Measurements from ENCODE around the gene USP32. TPM values are rescaled to one million over a fixed set of nuclear protein-coding genes. Genes with fewer than 3 reads are reported as not detected.
"Not testable (repeated sequence)": the region's sequence is repeated elsewhere in the genome, so short reads cannot be mapped to it uniquely, and the experiment has no call there.

USP32 gene
- polyA plus RNA-seq, 4 donors = 10.3 to 21.9 (median 15.1) TPM

DNA sequence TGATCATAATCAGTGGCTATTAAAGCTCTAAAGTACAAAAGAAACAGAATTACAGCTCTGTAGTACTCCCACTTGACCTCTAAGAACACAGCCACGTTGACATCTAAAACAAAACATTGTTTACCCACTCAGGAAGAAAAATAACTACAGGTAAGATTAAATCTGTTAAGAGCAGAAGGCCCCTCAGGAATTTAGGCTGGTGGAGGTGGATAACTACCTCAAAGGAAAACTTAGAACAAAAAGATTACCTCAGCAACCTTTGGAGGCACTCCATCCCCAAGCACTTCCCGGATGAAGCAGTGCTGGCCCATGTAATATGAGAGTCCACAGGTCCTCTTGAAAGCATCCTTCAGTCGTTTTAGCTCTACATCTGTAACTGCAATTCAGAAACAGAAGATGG lies 46.7 kb downstream of the USP32 start:
- no peaks in the 10 kb centered on the region for H3K27me3 ChIP-seq (ENCODE audit: control insufficient read depth in 3 of 3, insufficient read depth in 3 of 3, low read length in 3 of 3)
- 66 to 71% (median 70%) methylated on average over 3 of the region's 3 CpGs for WGBS, 3 donors
- no peak overlapping the region for H3K4me3 ChIP-seq (ENCODE audit: low read depth in 1 of 3, low read length in 3 of 3)
- no peaks in the 10 kb centered on the region for H3K9me3 ChIP-seq (ENCODE audit: control insufficient read depth in 2 of 2, insufficient read depth in 1 of 2, low read depth in 1 of 2, low read length in 1 of 2)
- DNase-seq = no peak
- peaks cover 0 to 17% (median 3%) of the 10 kb centered on the region in 3 donors for H3K36me3 ChIP-seq (ENCODE audit: control insufficient read depth in 3 of 3, insufficient read depth in 2 of 3, low read depth in 1 of 3, low read length in 3 of 3)
- FAIRE-seq = no peak
- H3K4me1 ChIP-seq (ENCODE audit: control insufficient read depth in 3 of 3, insufficient read depth in 2 of 3, low read depth in 1 of 3, low read length in 2 of 3) = no peaks in the 10 kb centered on the region
- no peak overlapping the region for H3K27ac ChIP-seq (ENCODE audit: low read depth in 1 of 3, low read length in 2 of 3)

DNA sequence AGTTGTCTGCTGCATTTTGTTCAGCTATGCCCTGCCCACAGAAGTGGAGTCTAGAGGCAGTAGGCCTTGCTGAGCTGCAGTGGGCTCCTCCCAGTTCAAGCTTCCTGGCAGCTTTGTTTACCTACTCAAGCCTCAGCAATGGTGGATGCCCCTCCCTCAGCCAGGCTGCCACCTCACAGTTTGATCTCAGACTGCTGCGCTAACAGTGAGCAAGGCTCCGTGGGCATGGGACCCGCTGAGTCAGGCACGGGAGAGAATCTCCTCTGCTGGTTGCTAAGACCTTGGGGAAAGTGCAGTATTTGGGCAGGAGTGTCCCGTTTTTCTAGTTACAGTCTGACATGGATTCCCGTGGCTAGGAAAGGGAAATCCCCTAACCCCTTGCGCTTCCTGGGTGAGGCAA lies 49.4 kb downstream of the USP32 start:
- H3K27me3 ChIP-seq (ENCODE audit: control insufficient read depth in 3 of 3, insufficient read depth in 3 of 3, low read length in 3 of 3); H3K9me3 ChIP-seq (ENCODE audit: control insufficient read depth in 2 of 2, insufficient read depth in 1 of 2, low read depth in 1 of 2, low read length in 1 of 2); FAIRE-seq; H3K4me3 ChIP-seq (ENCODE audit: low read depth in 1 of 3, low read length in 3 of 3); H3K4me1 ChIP-seq (ENCODE audit: control insufficient read depth in 3 of 3, insufficient read depth in 2 of 3, low read depth in 1 of 3, low read length in 2 of 3); H3K27ac ChIP-seq (ENCODE audit: low read depth in 1 of 3, low read length in 2 of 3); DNase-seq: not testable (repeated sequence)
- H3K36me3 ChIP-seq (ENCODE audit: control insufficient read depth in 3 of 3, insufficient read depth in 2 of 3, low read depth in 1 of 3, low read length in 3 of 3) = peaks cover 0 to 27% (median 3%) of the 10 kb centered on the region in 3 donors
- WGBS, 3 donors = 85 to 90% (median 86%) methylated on average over 7 of the region's 7 CpGs

DNA sequence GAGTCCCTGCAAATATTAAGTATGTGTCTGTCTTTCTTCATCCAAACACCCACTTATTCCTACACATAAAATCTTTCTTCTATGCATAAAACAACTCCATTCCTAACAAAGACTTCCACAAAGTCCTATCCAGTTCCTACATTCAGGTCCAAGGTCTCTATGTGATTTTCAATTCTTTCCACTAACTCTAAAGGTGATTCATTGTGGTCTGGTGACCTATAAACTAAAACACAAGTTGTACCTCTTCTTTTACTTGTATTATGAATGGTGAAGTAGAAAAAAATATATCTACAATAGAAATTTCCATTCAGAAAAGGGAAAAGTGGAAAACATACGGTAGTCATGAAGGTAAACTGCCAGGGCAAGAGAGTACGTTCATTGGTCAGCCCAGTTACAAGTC lies 56.6 kb downstream of the USP32 start:
- Histone ChIP-seq H3K4me3 (ENCODE audit: low read depth in 1 of 3, low read length in 3 of 3) (no peak overlapping the region), H3K9me3 (ENCODE audit: control insufficient read depth in 2 of 2, insufficient read depth in 1 of 2, low read depth in 1 of 2, low read length in 1 of 2) (no peaks in the 10 kb centered on the region), H3K27ac (ENCODE audit: low read depth in 1 of 3, low read length in 2 of 3) (no peak overlapping the region), H3K36me3 (ENCODE audit: control insufficient read depth in 3 of 3, insufficient read depth in 2 of 3, low read depth in 1 of 3, low read length in 3 of 3) (peaks cover 0 to 17% (median 0%) of the 10 kb centered on the region in 3 donors), H3K4me1 (ENCODE audit: control insufficient read depth in 3 of 3, insufficient read depth in 2 of 3, low read depth in 1 of 3, low read length in 2 of 3) (no peaks in the 10 kb centered on the region), H3K27me3 (ENCODE audit: control insufficient read depth in 3 of 3, insufficient read depth in 3 of 3, low read length in 3 of 3) (no peaks in the 10 kb centered on the region)
- WGBS, 3 donors = 91 to 93% (median 91%) methylated on average over 2 of the region's 2 CpGs
- DNase-seq = no peak
- no peak for FAIRE-seq

DNA sequence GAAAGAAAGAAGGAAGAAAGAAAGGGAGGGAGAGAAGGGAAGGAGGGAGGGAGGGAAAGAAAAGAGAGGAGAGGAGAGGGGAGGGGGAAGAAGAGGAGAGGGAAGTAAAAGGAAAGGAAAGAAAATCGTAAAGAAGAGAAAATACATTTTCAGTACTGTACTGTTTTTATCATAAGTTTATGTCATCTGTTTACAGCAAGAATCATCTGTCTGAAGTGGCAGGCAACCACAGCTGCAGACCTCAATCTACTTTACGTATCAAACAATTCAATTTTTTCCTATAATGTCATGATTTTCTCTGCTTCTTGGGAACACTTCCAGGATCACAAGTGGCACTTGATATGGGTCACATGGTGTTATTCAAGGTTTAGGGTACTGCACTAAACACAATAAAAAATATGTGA lies 58.3 kb downstream of the USP32 start:
- peaks cover 0 to 2% of the 10 kb centered on the region in 2 donors for H3K9me3 ChIP-seq (ENCODE audit: control insufficient read depth in 2 of 2, insufficient read depth in 1 of 2, low read depth in 1 of 2, low read length in 1 of 2)
- H3K4me1 ChIP-seq (ENCODE audit: control insufficient read depth in 3 of 3, insufficient read depth in 2 of 3, low read depth in 1 of 3, low read length in 2 of 3) = no peaks in the 10 kb centered on the region
- peaks cover 0 to 20% (median 0%) of the 10 kb centered on the region in 3 donors for H3K36me3 ChIP-seq (ENCODE audit: control insufficient read depth in 3 of 3, insufficient read depth in 2 of 3, low read depth in 1 of 3, low read length in 3 of 3)
- 45 to 75% (median 72%) methylated on average over 2 of the region's 2 CpGs for WGBS, 3 donors
- no peak for FAIRE-seq
- no peaks in the 10 kb centered on the region for H3K27me3 ChIP-seq (ENCODE audit: control insufficient read depth in 3 of 3, insufficient read depth in 3 of 3, low read length in 3 of 3)
- H3K4me3 ChIP-seq (ENCODE audit: low read depth in 1 of 3, low read length in 3 of 3) = no peak overlapping the region
- H3K27ac ChIP-seq (ENCODE audit: low read depth in 1 of 3, low read length in 2 of 3) = no peak overlapping the region
- no peak for DNase-seq

DNA sequence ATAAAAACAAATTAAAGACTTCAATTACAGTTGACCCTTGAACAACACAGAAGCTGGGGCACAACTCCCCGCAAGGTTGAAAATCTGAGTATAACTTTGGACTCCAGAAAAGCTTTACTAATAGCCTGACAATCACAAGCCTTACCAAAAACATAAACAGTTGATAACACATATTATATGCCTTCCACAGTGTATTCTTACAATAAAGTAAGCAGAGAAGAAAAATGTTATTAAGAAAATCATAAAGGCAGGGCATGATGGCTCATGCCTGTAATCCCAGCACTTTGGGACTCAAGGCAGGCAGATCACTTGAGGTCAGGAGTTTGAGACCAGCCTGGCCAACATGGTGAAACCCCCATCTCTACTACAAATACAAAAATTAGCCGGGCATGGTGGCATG lies 58.9 kb downstream of the USP32 start:
- not testable (repeated sequence) for H3K9me3 ChIP-seq (ENCODE audit: control insufficient read depth in 2 of 2, insufficient read depth in 1 of 2, low read depth in 1 of 2, low read length in 1 of 2); H3K4me1 ChIP-seq (ENCODE audit: control insufficient read depth in 3 of 3, insufficient read depth in 2 of 3, low read depth in 1 of 3, low read length in 2 of 3); DNase-seq; H3K27me3 ChIP-seq (ENCODE audit: control insufficient read depth in 3 of 3, insufficient read depth in 3 of 3, low read length in 3 of 3); FAIRE-seq; H3K4me3 ChIP-seq (ENCODE audit: low read depth in 1 of 3, low read length in 3 of 3); H3K27ac ChIP-seq (ENCODE audit: low read depth in 1 of 3, low read length in 2 of 3)
- peaks cover 0 to 20% (median 0%) of the 10 kb centered on the region in 3 donors for H3K36me3 ChIP-seq (ENCODE audit: control insufficient read depth in 3 of 3, insufficient read depth in 2 of 3, low read depth in 1 of 3, low read length in 3 of 3)
- 57 to 70% (median 58%) methylated on average over 2 of the region's 2 CpGs for WGBS, 3 donors

DNA sequence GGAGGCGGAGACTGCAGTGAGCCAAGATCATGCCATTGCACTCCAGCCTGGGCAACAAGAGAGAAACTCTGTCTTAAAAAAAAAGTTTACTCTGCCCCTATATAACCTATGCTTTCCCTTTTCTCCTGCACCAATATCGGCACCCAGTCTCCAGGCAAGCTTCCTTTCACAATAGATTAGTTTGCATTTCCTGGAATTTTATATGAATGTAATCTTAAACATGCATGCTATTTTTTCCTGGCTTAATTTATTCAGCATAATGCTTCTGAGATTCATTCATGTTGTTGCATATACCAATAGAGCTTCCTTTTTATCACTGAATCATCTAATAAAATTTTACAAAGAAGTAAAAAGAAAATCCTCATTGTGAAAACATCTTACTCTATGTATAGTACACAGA lies 59.4 kb downstream of the USP32 start:
- FAIRE-seq = no peak
- 76 to 81% (median 80%) methylated on average over 2 of the region's 2 CpGs for WGBS, 3 donors

DNA sequence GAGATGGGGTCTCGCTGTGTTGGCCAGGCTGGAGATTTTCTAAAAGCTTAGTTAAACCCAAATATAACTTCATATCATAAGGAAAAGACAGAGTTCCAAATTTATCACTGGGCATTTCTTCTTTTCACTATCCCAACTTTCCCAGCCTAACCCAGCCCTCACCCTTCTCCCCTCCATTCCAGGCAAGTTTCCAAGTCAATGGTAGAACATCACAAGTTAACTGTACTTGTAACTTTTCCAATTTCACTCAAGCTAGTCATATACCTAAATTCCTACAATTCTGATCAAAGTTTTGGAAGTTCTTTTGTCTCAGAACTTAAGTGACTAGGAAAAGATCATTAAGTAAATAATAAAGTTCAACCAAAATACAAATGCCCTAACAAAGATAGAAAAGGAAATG lies 61.2 kb downstream of the USP32 start:
- Histone ChIP-seq H3K4me3 (ENCODE audit: low read depth in 1 of 3, low read length in 3 of 3) (no peak overlapping the region), H3K27ac (ENCODE audit: low read depth in 1 of 3, low read length in 2 of 3) (no peak overlapping the region), H3K36me3 (ENCODE audit: control insufficient read depth in 3 of 3, insufficient read depth in 2 of 3, low read depth in 1 of 3, low read length in 3 of 3) (peaks cover 0 to 23% (median 0%) of the 10 kb centered on the region in 3 donors), H3K27me3 (ENCODE audit: control insufficient read depth in 3 of 3, insufficient read depth in 3 of 3, low read length in 3 of 3) (no peaks in the 10 kb centered on the region), H3K9me3 (ENCODE audit: control insufficient read depth in 2 of 2, insufficient read depth in 1 of 2, low read depth in 1 of 2, low read length in 1 of 2) (peaks cover 0 to 9% of the 10 kb centered on the region in 2 donors), H3K4me1 (ENCODE audit: control insufficient read depth in 3 of 3, insufficient read depth in 2 of 3, low read depth in 1 of 3, low read length in 2 of 3) (peaks cover 0 to 1% (median 0%) of the 10 kb centered on the region in 3 donors)
- WGBS, 3 donors = 92 to 97% (median 95%) methylated on average over 1 of the region's 1 CpG
- FAIRE-seq (no peak), DNase-seq (no peak)

More for the DNA sequence above, 59.4 kb downstream of the USP32 start:
- Histone ChIP-seq H3K27ac (ENCODE audit: low read depth in 1 of 3, low read length in 2 of 3) (no peak overlapping the region), H3K4me3 (ENCODE audit: low read depth in 1 of 3, low read length in 3 of 3) (no peak overlapping the region), H3K27me3 (ENCODE audit: control insufficient read depth in 3 of 3, insufficient read depth in 3 of 3, low read length in 3 of 3) (no peaks in the 10 kb centered on the region), H3K36me3 (ENCODE audit: control insufficient read depth in 3 of 3, insufficient read depth in 2 of 3, low read depth in 1 of 3, low read length in 3 of 3) (peaks cover 0 to 20% (median 0%) of the 10 kb centered on the region in 3 donors), H3K9me3 (ENCODE audit: control insufficient read depth in 2 of 2, insufficient read depth in 1 of 2, low read depth in 1 of 2, low read length in 1 of 2) (peaks cover 0 to 9% of the 10 kb centered on the region in 2 donors), H3K4me1 (ENCODE audit: control insufficient read depth in 3 of 3, insufficient read depth in 2 of 3, low read depth in 1 of 3, low read length in 2 of 3) (no peaks in the 10 kb centered on the region)
- no peak for DNase-seq

DNA sequence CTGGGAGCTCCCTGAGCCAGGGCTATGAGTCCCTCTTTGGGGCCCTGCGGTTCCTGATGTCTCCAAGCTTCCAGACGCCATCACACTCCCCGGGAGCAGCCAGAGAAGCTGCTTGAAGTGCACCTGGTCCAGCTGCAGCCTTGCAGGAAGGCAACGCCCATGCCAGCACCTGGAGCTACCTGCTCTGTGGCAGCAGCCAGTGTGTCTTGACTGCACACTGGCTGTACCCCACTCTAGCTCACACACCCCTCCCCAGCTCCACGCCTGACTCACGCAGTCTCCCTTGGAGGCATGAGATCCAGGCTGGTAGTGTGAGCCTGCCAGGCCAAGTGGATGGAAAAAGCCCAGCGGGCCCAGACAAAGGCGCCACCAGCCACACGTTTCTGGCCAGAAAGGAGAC lies 63.3 kb downstream of the USP32 start:
- H3K36me3 ChIP-seq (ENCODE audit: control insufficient read depth in 3 of 3, insufficient read depth in 2 of 3, low read depth in 1 of 3, low read length in 3 of 3) = peaks cover 0 to 28% (median 0%) of the 10 kb centered on the region in 3 donors
- H3K9me3 ChIP-seq (ENCODE audit: control insufficient read depth in 2 of 2, insufficient read depth in 1 of 2, low read depth in 1 of 2, low read length in 1 of 2) = peaks cover 0 to 9% of the 10 kb centered on the region in 2 donors
- FAIRE-seq = no peak
- no peak overlapping the region for H3K4me3 ChIP-seq (ENCODE audit: low read depth in 1 of 3, low read length in 3 of 3)
- H3K4me1 ChIP-seq (ENCODE audit: control insufficient read depth in 3 of 3, insufficient read depth in 2 of 3, low read depth in 1 of 3, low read length in 2 of 3) = peaks cover 0 to 1% (median 0%) of the 10 kb centered on the region in 3 donors
- no peaks in the 10 kb centered on the region for H3K27me3 ChIP-seq (ENCODE audit: control insufficient read depth in 3 of 3, insufficient read depth in 3 of 3, low read length in 3 of 3)
- DNase-seq = no peak
- H3K27ac ChIP-seq (ENCODE audit: low read depth in 1 of 3, low read length in 2 of 3) = no peak overlapping the region
- WGBS, 3 donors = 68 to 88% (median 79%) methylated on average over 9 of the region's 9 CpGs

DNA sequence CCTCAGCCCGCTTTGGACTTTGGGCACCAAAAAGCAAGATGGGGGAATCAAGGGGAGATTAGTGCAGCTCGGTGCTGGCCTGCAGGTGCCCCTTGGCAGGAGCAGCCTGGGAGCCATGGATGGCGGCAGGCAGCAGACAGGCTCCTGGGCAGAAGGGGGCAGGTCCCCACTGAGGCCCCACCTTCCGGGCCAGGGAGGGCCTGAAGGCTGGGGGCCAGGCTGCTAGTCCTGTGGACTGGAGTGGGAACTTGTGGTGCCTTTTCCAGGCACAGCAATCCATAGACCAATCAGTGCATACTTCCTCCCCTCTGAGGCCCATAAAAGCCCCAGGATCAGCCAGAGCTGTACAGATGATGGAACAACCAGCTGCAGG lies 64.0 kb downstream of the USP32 start:
- 87 to 94% (median 93%) methylated on average over 4 of the region's 4 CpGs for WGBS, 3 donors
- Histone ChIP-seq H3K36me3 (ENCODE audit: control insufficient read depth in 3 of 3, insufficient read depth in 2 of 3, low read depth in 1 of 3, low read length in 3 of 3) (peaks cover 0 to 28% (median 0%) of the 10 kb centered on the region in 3 donors), H3K27ac (ENCODE audit: low read depth in 1 of 3, low read length in 2 of 3) (no peak overlapping the region), H3K9me3 (ENCODE audit: control insufficient read depth in 2 of 2, insufficient read depth in 1 of 2, low read depth in 1 of 2, low read length in 1 of 2) (peaks cover 0 to 9% of the 10 kb centered on the region in 2 donors), H3K4me1 (ENCODE audit: control insufficient read depth in 3 of 3, insufficient read depth in 2 of 3, low read depth in 1 of 3, low read length in 2 of 3) (peaks cover 0 to 1% (median 0%) of the 10 kb centered on the region in 3 donors), H3K4me3 (ENCODE audit: low read depth in 1 of 3, low read length in 3 of 3) (no peak overlapping the region), H3K27me3 (ENCODE audit: control insufficient read depth in 3 of 3, insufficient read depth in 3 of 3, low read length in 3 of 3) (no peaks in the 10 kb centered on the region)
- FAIRE-seq (no peak), DNase-seq (no peak)
